Activated CD4-positive, CD25-positive, alpha-beta regulatory T cell treated with anti-CD3 and anti-CD28 coated beads, Interleukin-2, amount 50 U/mL, for 24 hours (primary cell): ENCODE data around the gene CDH26.

Experiments used
- ATAC-seq, 2 donors: fragments of 150-1000 bp; cut with Tn5 transposase; one replicate each; pipeline ENCODE4 v1.10.0; 2021; ENCODE audit warnings: mild to moderate bottlenecking in 1 of 2, moderate library complexity in 1 of 2

The CDH26 gene

GRCh38 chr20:60048634-60049521, 90.7 kb downstream of the CDH26 start:
- no peak for ATAC-seq

- no peak for ATAC-seq
Measured at GRCh38 chr20:60049601-60050000, 91.4 kb downstream of the CDH26 start.

- ATAC-seq, result no peak
Measured at GRCh38 chr20:60050193-60050947, 92.1 kb downstream of the CDH26 start.

- ATAC-seq, result no peak
Measured at GRCh38 chr20:60051911-60052310, 93.7 kb downstream of the CDH26 start.

- ATAC-seq, result no peak
Measured at GRCh38 chr20:60052322-60052721, 94.1 kb downstream of the CDH26 start.

GRCh38 chr20:60053125-60053817, 95.0 kb downstream of the CDH26 start:
- no peak for ATAC-seq

- ATAC-seq, result no peak
Measured at GRCh38 chr20:60053818-60054190, 95.6 kb downstream of the CDH26 start.

- ATAC-seq, result no peak
Measured at GRCh38 chr20:60054716-60055634, 96.8 kb downstream of the CDH26 start.

GRCh38 chr20:60055740-60056139, 97.5 kb downstream of the CDH26 start:
- ATAC-seq, result peak; percentile 35 to 48

GRCh38 chr20:60056407-60057122, 98.3 kb downstream of the CDH26 start:
- ATAC-seq, result no peak

- peak; percentile 57 to 62 for ATAC-seq
Measured at GRCh38 chr20:60057123-60057865, 99.1 kb downstream of the CDH26 start.

GRCh38 chr20:60057866-60058807, 99.9 kb downstream of the CDH26 start:
- ATAC-seq, result peak; percentile 38 to 56

GRCh38 chr20:60058879-60059278, 100.7 kb downstream of the CDH26 start:
- no peak for ATAC-seq

GRCh38 chr20:60060006-60060557, 101.9 kb downstream of the CDH26 start:
- no peak for ATAC-seq

GRCh38 chr20:60060593-60060992, 102.4 kb downstream of the CDH26 start:
- ATAC-seq, result no peak

GRCh38 chr20:60062431-60063047, 104.3 kb downstream of the CDH26 start:
- no peak for ATAC-seq

- no peak for ATAC-seq
Measured at GRCh38 chr20:60063048-60063451, 104.8 kb downstream of the CDH26 start.

- no peak for ATAC-seq
Measured at GRCh38 chr20:60063739-60064380, 105.6 kb downstream of the CDH26 start.
